ENCODE results near the gene TMEM196.

The TMEM196 gene

DNA sequence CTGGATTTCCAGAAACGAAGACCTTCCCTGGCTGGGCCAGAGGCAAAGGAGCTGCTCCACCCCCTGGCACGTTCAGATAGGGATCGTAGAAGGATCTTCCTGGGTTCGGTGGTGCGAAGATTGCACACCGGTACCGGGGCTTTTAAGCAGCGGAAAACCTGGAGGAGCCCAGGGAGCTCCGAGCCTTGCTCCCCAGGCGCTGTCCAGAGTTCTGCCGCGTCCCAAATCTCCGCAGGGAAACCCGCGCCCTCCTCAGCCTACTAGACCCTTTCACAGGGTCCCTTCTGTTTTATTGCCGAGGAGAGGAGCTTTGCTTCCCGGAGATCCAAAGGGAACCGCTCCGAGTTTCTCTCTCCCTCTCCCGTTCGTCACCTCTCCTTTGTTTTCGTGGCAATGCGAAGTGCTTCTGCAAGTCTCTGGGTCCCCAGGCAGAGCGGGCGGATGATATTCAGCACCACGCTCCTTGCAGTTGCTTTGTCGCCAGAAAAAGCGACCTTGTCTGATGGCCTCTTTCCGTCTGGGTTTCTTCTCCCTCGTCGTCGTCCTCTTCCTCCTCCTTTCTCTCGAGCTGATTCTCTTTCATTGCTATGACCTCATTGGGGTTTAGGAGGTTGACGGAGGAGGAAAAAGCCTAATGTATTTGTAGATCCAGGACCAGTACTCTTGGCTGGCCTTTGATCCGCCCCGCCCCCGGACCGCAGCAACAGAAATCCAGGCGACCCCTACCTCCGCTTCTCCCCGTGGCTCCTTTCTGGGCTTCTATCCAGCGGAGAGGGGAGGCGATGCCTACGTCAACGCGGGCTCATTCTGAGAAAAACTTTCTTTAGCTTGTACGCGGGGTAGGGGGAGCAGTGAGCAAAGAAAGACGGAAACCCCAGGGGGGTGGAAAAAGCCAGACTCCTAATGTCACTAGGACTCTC, at the start of gene TMEM196:
Gene TMEM196, minus strand, starts transcription at position 777 of the 920 bp plus-strand sequence. CDS start 921 bp downstream, outside the sequence.
- no peak for DNase-seq (ENCODE audit: low read depth in 2 of 2)

- no peak for DNase-seq (ENCODE audit: low read depth in 2 of 2)
These were observed 42.7 kb upstream of the TMEM196 start for GRCh38 chr7:19816128-19816527.

- DNase-seq (ENCODE audit: low read depth in 2 of 2): no peak
These were observed 42.1 kb upstream of the TMEM196 start for GRCh38 chr7:19815546-19815945.

DNA sequence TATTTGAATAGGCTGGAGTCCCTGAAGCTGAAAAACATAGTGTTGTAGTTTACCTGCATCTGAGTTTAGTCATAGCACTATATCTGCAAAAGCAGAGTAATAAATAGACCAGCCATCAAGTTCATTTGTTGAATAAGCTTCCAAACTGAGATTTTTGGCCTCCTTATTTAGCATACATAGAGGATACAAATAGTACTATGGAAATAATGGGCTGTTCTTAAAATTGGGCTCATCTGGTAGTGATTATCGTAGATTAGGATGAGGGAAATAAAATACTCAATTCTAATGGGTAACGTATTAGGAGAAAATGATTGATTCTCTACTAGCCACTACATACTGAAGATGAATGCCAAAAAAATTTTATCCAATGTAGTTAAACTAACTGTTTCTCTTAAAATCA, 41.4 kb upstream of the TMEM196 start:
- no peak for DNase-seq (ENCODE audit: low read depth in 2 of 2)

DNA sequence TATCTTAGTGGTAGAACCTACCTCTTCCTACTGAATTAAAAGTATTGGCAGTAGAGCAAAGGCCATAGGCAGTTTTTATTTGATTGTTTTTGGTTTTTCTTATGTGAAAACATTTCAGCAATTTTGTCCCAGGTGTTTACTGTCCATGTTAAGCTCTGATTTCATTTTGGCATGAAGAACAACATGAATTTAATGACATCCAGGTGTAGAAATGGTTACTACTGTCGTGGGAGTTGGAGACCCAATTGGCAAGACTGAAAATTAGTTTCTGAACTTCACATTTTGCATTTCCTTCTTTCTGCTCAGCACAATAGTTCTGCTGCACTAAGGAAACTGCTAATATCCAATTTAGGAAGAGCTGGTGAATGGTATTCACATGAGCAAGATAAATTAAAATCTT, 38.0 kb upstream of the TMEM196 start:
- DNase-seq (ENCODE audit: low read depth in 2 of 2): no peak

DNA sequence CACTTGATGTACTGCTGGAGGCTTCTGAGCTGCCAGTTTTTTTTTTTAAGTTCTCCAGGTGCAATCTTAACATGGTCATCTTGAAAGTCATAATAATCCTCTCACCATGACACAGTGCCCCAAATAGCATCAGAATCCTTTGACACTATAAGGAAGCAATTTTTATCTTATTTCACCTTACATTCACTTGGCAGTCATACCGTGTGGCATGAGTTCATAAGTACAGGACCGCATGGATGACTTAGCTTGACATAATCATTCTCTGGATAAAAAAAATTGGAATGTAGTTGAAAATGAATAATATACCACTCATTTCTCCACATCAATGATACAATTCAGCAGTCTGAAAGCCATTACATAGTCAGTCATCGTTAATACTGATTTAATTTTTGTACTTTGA, 25.6 kb upstream of the TMEM196 start:
- no peak for DNase-seq (ENCODE audit: low read depth in 2 of 2)

GRCh38 chr7:19783541-19783940, 10.1 kb upstream of the TMEM196 start:
- DNase-seq (ENCODE audit: low read depth in 2 of 2): no peak

DNA sequence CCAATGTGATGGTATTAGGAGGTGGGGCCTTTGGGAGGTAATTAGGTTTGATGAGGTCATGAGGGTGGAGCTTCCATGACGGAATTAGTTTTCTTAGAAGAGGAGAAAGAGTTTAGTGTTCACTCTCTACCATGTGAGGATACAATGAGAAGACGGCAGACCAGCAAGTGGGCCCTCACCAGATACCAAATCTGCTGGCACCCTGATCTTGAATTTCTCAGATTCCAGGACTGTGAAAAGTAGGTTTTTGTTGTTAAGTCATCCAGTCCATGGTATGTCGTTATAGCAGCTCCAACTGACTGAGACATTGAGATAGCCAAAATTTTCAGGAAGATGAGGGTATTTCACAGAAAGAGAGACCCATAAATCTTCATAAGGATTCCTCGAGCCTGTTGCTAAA, 3.6 kb upstream of the TMEM196 start:
- no peak for DNase-seq (ENCODE audit: low read depth in 2 of 2)

DNA sequence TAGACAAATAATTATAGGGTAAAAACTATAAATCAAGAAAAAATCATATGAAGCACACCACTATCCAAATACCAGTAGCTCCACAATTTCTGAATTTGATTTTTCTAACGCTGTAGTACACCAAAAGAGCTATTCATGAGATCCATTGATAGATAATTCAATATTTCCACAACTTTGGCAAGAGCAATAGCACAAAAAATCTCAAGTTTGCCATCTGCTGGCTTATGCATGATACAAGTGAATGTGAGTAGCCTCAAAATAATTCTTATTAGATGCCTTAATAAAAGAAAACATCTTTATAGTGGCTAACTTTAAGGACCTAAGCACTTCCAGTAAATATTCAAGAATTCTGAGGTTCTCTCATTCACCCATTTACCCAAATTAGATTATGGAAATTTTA, 2.2 kb upstream of the TMEM196 start:
- no peak for DNase-seq (ENCODE audit: low read depth in 2 of 2)

DNA sequence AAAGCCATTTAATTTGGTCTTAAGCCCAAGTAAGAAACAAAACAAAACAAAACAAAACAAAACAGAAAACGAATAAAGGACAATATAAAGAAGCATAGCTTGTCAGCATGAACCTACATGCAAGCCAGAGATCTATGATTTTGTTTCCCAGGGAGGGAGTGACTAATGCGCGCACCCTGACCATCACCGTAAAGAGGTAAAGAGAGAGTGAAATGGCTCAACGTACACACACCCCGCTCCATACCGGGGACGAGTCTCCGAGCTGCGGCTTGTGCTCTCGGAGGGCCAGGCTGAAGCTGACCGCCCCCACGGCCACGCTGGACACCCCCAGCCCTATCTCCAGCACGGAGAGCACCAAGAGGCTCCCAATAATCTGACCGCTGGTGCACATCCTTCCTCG, 1.1 kb downstream of the TMEM196 start:
- DNase-seq (ENCODE audit: low read depth in 2 of 2): no peak

DNA sequence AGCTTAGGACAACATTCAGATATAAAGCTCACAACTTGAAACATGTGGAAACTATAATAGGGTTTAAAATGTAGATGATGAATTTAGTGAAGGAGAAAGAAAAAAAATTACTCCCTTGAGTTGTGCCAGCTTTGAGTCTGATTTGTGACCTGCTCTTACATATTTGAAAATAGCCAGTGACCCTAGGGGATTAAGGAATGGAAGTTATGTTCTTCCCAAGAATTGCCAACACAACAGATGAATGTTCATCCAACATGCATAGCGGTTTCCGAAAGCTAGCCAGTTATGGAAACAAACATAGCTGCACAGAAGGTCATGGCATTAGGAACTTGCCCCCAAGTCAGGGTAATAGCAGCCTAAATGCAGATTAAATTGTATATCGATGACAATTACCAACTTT, 10.8 kb downstream of the TMEM196 start:
- no peak for DNase-seq (ENCODE audit: low read depth in 2 of 2)

GRCh38 chr7:19754521-19755116, 18.8 kb downstream of the TMEM196 start:
- DNase-seq (ENCODE audit: low read depth in 2 of 2): no peak

DNA sequence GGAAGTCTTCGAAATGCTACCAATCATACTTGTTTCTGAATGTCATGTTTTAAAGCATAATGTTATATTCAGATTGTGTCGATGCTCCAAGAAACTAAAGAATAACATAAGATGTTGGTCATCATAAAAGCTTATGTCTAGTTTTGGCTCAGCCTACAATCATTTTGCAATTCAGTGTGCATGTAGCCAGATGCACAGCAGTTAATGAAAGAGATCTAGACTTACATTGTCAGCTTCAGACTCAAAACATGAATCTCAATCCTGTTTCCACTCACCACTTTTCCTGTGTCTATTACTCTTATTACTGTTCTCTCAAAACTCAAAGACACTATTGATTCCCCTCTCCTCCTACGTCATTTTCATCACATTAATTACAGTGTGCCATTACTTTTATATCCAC, 21.4 kb downstream of the TMEM196 start:
- DNase-seq (ENCODE audit: low read depth in 2 of 2): no peak

DNA sequence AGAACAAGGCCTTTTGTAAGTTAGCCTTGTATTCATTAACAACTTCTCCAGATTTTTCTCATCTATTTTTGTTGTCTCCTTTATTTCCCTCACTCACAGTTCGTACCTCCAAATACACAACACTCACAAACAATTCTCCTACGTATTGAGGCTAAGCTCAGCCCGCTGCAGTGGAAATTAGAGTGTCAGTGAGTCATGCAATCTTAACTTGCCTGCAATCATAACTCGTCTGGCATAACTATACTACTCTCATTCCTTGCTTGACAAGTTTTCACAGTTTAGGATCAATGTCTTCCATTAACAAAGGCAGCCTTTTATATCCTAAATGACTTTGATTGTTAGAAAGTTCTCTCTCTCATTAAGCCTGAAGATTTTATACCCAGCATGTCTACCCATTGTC, 23.8 kb downstream of the TMEM196 start:
- DNase-seq (ENCODE audit: low read depth in 2 of 2): no peak

- no peak for DNase-seq (ENCODE audit: low read depth in 2 of 2)
These were observed 25.6 kb downstream of the TMEM196 start for GRCh38 chr7:19747740-19748339.

GRCh38 chr7:19744075-19744474, 29.3 kb downstream of the TMEM196 start:
- DNase-seq (ENCODE audit: low read depth in 2 of 2): no peak

GRCh38 chr7:19728716-19729115, 44.7 kb downstream of the TMEM196 start:
- no peak for DNase-seq (ENCODE audit: low read depth in 2 of 2)

- no peak for DNase-seq (ENCODE audit: low read depth in 2 of 2)
These were observed 47.6 kb downstream of the TMEM196 start for GRCh38 chr7:19725770-19726169.

DNA sequence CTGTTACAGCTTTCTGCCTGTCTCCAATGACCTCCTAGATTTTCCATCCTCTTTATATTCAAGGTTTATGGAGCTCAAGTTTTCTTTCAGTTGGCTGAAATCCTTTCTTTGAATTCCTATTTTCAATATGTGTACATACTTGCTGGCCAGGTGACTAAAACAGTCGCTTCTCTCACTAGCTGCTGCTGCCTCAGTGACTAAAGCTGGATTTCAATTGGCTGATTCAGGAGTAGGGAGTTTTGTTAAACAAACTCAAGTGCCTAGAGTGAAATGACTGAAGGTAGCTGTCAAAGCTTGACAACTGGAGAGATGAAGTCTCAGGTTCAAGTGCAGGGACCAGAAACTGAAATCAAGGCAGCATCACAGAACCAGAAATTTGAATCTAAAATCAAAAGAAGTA, 57.9 kb downstream of the TMEM196 start:
- DNase-seq (ENCODE audit: low read depth in 2 of 2): no peak

DNA sequence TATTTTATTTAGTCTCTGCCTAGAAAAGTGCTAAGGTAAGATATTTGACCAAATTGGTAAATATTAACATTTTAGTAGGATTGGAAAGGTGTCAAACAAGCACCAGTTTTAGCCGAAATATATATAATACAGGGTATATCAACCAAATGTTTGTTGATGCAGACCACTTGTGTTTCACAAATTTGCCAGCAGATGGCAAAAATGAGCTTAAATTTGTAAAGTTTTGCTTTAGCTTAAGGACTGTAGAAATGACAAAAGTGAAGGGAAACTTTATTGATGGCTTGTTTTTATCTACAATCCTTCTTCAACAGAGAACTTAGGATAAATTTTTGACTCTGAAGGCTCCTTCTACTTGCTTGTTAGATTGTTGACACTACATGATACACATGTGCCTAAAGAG, 59.7 kb downstream of the TMEM196 start:
- DNase-seq (ENCODE audit: low read depth in 2 of 2): no peak

DNA sequence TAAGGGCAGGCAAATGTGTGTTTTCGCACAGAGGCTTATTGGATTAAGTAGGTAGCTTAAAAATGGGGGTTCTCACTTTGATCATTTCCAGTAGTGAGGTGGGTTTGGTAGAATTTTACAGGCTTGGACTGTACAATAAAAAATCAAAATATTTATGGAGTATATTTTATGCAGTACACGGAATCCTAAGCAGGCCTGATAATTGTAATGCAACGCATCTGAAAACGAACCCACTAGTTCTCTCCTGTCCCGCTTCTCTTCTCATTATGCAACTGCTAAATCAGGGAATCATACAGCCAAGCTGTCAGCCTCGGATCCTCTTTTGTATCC, 64.2 kb downstream of the TMEM196 start:
- no peak for DNase-seq (ENCODE audit: low read depth in 2 of 2)

DNA sequence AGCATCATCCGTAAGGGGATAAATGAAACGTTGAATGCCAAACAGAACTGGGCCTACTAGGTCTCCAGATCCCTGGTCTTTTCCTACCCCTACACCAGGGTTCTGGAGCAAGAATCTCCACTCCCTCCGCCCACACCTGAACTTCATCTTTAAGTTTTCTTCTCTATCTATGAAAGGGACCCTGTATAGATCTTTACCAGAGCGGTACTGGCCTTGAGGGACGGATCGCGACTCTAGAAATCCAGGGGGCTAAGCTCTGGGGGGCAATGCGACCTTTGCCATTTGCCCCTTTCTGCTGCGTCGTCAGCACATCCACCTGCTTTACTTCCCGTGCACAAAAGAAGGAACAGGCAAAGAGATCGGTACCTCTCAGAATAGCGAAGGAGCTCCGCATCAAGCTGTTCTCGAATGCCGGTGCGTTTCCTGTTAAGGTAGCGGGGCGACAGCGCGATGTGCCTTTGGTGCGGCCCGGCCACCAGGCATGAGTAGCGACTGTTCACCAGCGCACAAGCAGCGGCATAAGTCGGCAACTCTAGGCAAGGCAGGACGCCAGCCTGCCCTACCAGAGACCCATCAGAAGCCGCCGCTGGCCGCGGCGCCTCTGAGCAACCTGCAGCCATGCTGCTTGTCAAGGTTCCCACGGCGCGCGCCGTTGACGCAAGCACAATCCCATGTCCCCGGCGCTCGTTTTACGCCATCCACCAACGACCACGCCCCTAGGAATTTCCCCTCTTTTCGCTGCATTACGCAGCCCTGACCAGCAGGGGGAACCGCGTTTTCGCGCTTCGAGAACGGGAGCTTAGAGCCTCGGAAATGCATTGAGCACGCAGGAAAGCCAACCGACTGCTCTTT, 64.8 kb downstream of the TMEM196 start, which contains the start of gene POLR1F:
Gene POLR1F, minus strand, starts transcription at position 641 of the 852 bp plus-strand sequence. Its CDS starts 21 bp downstream, at position 620.
- peak; percentile 80 to 86 for DNase-seq (ENCODE audit: low read depth in 2 of 2)
